Lower leg skin (tissue), 4 donors: Measurements from ENCODE around the gene HUS1B. TPM values are rescaled to one million over a fixed set of nuclear protein-coding genes. Genes with fewer than 3 reads are reported as not detected.

ENCODE experiments used
- DNase-seq, 2 donors: peaks; one replicate each; pipeline ENCODE4 v3.0.0-alpha.2; 2019; ENCODE audit warnings: low spot score in 2 of 2
- H3K4me3 ChIP-seq: fragments of 200-600 bp; sonication (generic); 2 replicates; pipeline ENCODE4 v1.5.1; 2017; ENCODE audit warnings: mild to moderate bottlenecking, low read depth; ENCODE audit not compliant: poor library complexity, severe bottlenecking
- CTCF ChIP-seq, 3 donors: fragments of 450-650 bp; IDR thresholded peaks; one replicate each; pipeline ENCODE4 v1.5.1; 2016; ENCODE audit warnings: antibody characterized with exemption in 3 of 3, mild to moderate bottlenecking in 3 of 3, moderate library complexity in 2 of 3
- POLR2A ChIP-seq, 2 donors: fragments of 450-650 bp; IDR thresholded peaks; one replicate each; pipeline ENCODE4 v1.6.1; 2016 to 2017; ENCODE audit warnings: antibody characterized with exemption in 2 of 2, mild to moderate bottlenecking in 1 of 2, moderate library complexity in 1 of 2
- WGBS, 2 donors: methylation state at CpG; one replicate each; pipeline ENCODE4 v1.1.5; 2018; 5-methylcytosine and 5-hydroxymethylcytosine counted together
- intact Hi-C: fragments of 100-400 bp; cut with DNase I; formaldehyde crosslinking; loops from one replicate; pipeline ENCODE4 v1.15.0; 2023; ENCODE audit warnings: low total_unique reads
- total RNA-seq, 4 donors: library from RNA; depleted of rRNA; stranded (reverse); fragments of >200 nt; gene quantifications; one replicate each; pipeline ENCODE4 v1.1.0, GENCODE V29; 2016

Gene HUS1B
- total RNA-seq, 4 donors from 2014 or later: 0.49 to 1.5 (median 0.72) TPM; not detected in 1

- 86 to 87% methylated on average over 11 to 12 of the region's 13 CpGs for whole genome bisulfite sequencing, 2 donors
- intact Hi-C loops: no loop called here
Observed at GRCh38 chr6:659716-660581, 3.0 kb upstream of the HUS1B start.

GRCh38 chr6:658244-658643 is 1.3 kb upstream of the HUS1B start:
- H3K4me3 ChIP-seq: no peak overlapping the region
- TF ChIP-seq POLR2A (IDR thresholded peaks at IDR 0.05) (no peak), CTCF (IDR thresholded peaks at IDR 0.05) (no peak)
- 56 to 62% methylated on average over 2 of the region's 2 CpGs for WGBS, 2 donors
- DNase-seq: no peak
- intact Hi-C loops: no loop called here

More at GRCh38 chr6:659716-660581, 3.0 kb upstream of the HUS1B start:
- TF ChIP-seq POLR2A (IDR thresholded peaks at IDR 0.05) (no peak), CTCF (IDR thresholded peaks at IDR 0.05) (no peak)
- no peak for DNase-seq
- H3K4me3 ChIP-seq: no peak overlapping the region

- TF ChIP-seq POLR2A (IDR thresholded peaks at IDR 0.05) (no peak), CTCF (IDR thresholded peaks at IDR 0.05) (no peak)
- DNase-seq: no peak
- no peak overlapping the region for H3K4me3 ChIP-seq
- WGBS, 2 donors: 86 to 92% methylated on average over 1 of the region's 1 CpG
- intact Hi-C loops: no loop called here
Observed at GRCh38 chr6:657743-658142, 843 bp upstream of the HUS1B start.

GRCh38 chr6:654136-654535 is 2.8 kb downstream of the HUS1B start:
- WGBS, 2 donors: 63 to 68% methylated on average over 4 of the region's 4 CpGs
- DNase-seq: no peak
- intact Hi-C loops: no loop called here
- TF ChIP-seq POLR2A (IDR thresholded peaks at IDR 0.05): no peak
- TF ChIP-seq CTCF (IDR thresholded peaks at IDR 0.05): no peak
- no peak overlapping the region for H3K4me3 ChIP-seq

GRCh38 chr6:652865-653264 is 4.0 kb downstream of the HUS1B start:
- intact Hi-C loops: no loop called here
- H3K4me3 ChIP-seq: no peak overlapping the region
- 79 to 96% methylated on average over 3 of the region's 3 CpGs for WGBS, 2 donors
- DNase-seq: no peak
- no peak for TF ChIP-seq POLR2A (IDR thresholded peaks at IDR 0.05)
- no peak for TF ChIP-seq CTCF (IDR thresholded peaks at IDR 0.05)
